Adipose tissue (tissue), 3 donors: ENCODE data around the gene TRPM5. TPM values are rescaled to one million over a fixed set of nuclear protein-coding genes. Genes with fewer than 3 reads are reported as not detected.
A peak's percentile ranks its signal among the peaks of the same experiment; 100 is the strongest.

ENCODE experiments used
- H3K27ac ChIP-seq: one replicate; pipeline ENCODE4 v1.5.1; 2013; ENCODE audit warnings: low read depth, low read length
- WGBS, 3 donors: extraction: QIAGEN DNeasy Blood & Tissue Kit; methylation state at CpG; one replicate each; pipeline ENCODE4 v1.1.7; 2013; 5-methylcytosine and 5-hydroxymethylcytosine counted together
- polyA plus RNA-seq, 3 donors: library from polyadenylated mRNA; stranded (reverse); fragments of 200-250 nt; gene quantifications; one replicate each; pipeline ENCODE4 v1.2.3, GENCODE V29; 2013
- donor health status: healthy with polysubstance abuse.
- donor health status: Bipolar disorder and iron deficiency.
- donor health status: healthy.

Gene TRPM5
- polyA plus RNA-seq, 3 donors, result 0.61 TPM; not detected in 2

DNA sequence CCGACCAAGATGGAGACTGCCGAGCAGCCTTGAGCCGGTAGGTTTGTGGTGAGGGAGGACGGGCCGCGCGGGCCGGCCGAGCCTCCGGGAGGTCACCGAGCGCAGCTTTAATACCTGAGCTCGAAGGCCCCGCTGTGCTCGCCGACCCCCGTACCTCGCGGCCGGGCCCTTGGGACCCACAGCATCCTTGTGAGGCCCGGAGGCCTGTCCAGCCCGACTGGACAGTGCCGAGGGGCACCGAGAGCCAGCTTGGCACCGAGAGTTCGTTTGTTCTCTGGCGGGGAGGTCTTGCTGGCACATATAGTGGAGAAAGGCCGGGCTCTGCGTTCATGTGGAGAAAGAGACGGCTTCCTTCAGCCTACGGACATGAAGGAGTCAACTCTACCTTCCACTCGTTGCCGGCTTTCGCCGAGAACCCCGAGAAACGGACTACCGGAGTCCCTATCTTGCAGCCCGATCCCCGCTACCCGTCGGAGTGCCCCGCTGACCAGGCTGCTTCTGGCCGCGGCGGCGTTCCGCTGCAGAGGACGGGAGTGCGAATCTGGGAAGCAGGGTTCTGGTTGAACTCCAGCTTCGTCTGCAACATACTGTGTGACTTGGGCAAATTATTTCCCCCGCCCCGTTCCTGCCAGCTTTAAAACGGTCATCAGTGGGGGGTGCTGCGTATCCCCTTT, 43.4 kb downstream of the TRPM5 start:
- peak overlapping the region; percentile 95 for H3K27ac ChIP-seq
- 0 to 1% (median 0%) methylated on average over 55 of the region's 55 CpGs for WGBS, 3 donors

DNA sequence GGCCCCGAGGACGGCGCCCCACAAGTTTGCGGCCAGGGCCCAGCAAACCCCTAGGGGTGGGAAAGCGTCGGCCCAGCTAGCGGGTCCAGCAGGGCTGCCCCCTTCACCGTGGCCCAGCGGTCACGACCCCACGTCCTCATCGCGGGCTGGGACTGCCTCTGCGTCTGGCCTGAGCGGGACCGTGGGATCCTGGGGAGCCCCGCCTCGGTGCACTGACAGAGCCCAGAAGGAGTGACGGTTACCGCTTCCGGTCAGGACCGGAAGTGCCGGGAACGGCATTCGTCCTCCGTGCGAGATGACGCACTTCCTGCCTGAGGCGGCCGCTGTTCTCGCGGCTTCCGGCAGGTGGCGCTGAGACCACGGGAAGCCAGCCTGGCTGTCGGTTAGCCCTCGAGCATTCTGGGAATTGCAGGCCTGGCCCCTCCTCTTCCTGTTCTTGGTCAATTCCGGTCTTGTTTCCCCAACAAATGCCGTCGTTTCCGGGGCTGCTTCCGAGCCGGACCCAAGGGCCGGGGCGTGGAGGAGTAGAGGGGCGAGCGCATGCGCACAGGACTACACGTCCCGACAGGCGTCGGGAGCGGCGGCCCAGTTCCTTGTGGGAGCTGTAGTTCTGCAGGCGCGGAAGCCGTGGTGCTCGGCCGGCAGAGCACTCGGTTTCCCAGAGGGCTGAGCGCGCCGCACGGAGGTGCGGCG, 44.1 kb downstream of the TRPM5 start, which contains the start of gene TSSC4:
TSS of gene TSSC4 (plus strand) at position 682 of the 693 bp plus-strand sequence. CDS start 1,884 bp downstream, outside the sequence.
- 0 to 1% (median 0%) methylated on average over 66 of the region's 66 CpGs for WGBS, 3 donors
- H3K27ac ChIP-seq, result peak within 1 kb of the TSS; percentile 96

DNA sequence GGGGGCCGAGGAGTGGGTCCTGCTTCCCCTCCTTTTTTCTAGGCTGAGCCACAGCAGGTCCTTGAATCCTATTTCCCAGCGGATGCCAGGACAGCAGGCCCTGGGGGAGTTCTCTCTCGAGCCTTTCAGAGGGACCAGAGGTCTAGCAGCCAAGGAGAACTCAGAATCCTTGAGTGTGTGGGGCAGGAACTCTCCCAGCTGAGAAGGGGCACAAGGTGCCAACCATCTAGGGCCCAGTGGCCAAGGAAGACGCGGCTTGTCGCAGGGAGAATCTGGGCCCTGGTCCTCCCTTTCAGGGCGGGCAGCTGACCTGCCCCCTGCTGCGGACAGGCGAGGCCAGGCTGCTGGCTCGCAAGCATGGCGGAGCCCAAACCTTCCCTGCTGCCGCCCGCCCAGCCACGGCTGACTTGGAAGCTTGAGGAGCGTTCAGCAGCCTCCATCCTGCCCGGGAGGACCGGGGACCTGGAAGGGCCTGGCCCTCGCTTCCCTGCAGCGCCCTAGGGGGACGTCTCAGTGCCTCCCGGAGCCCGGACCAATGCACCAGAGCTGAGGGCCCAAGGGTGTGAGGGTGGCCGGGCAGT, 44.7 kb downstream of the TRPM5 start:
- 5 to 15% (median 15%) methylated on average over 21 to 23 of the region's 23 CpGs for WGBS, 3 donors
- peak overlapping the region; percentile 96 for H3K27ac ChIP-seq

DNA sequence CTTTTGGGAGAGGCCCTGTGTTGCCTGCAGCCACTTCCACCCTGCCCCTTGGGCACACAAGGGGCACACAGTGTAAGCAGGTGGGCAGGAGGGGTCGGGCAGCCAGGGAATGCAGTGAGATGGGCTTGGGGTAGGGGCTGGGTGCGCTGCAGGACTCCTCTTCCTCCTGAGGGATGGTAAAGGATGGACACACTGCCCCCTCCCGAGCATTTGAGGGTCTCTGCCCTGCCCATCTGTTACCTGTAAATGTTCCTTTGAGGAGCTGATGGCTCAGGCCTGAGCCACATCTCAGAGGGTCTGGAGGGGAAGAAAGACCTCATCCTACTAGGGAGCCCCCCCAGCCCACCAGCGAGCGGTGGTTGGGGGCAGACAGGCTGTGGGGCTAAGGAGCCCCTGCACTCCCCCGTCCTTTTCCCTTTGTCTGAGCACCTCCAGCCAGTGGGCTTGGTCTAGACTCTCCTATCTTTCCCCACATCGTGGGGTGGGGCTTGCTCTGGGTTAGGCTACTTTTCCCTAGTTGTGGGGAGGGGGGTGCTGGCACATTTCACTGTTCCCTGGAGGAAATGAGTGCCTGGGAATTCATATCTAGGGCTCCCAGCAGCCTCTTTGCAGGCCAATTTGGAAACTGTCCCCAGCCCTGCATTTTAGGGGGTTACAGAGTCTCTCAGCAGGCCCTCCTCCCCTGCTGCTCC, 45.5 kb downstream of the TRPM5 start:
- 54 to 61% (median 60%) methylated on average over 6 to 7 of the region's 7 CpGs for WGBS, 3 donors

DNA sequence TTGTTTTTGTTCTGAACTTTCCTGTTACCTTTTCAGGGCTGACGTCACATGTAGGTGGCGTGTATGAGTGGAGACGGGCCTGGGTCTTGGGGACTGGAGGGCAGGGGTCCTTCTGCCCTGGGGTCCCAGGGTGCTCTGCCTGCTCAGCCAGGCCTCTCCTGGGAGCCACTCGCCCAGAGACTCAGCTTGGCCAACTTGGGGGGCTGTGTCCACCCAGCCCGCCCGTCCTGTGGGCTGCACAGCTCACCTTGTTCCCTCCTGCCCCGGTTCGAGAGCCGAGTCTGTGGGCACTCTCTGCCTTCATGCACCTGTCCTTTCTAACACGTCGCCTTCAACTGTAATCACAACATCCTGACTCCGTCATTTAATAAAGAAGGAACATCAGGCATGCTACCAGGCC, 47.3 kb downstream of the TRPM5 start:
- no peak overlapping the region for H3K27ac ChIP-seq
- 78 to 92% (median 91%) methylated on average over 12 of the region's 12 CpGs for WGBS, 3 donors

More for the DNA sequence above, 45.5 kb downstream of the TRPM5 start:
- H3K27ac ChIP-seq, result no peak overlapping the region

DNA sequence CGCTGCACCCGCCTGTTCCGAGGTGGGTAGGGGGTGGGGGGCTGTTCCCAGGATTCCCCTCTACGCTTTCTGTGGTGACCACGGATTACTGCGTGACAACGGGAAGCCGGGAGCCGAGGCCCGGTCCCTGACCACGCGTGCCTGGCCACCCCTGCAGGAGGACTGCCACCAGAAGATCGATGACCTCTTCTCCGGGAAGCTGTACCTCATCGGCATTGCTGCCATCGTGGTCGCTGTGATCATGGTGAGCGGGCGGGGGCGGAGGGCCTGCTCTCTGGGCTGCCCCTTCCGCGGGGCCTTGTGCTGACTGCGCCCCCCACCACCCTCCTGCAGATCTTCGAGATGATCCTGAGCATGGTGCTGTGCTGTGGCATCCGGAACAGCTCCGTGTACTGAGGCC, 47.8 kb downstream of the TRPM5 start:
- no peak overlapping the region for H3K27ac ChIP-seq
- 90 to 91% (median 91%) methylated on average over 25 to 26 of the region's 26 CpGs for WGBS, 3 donors

DNA sequence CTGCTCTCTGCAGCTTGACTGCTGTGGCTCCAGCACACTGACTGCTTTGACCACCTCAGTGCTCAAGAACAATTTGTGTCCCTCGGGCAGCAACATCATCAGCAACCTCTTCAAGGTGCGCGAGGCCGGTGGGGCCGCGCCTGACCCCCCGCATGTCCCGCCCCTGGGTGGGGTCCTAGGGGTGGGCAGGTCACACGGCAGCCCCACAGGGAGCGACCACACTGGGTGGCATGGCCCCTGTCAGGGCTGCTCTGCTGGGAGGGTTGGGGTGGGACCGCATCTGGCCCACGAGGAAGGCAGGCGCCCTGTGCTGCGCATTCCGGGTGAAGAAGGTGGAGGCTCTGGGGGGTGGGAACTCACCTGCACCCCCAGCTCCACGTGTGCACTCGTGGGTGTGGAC, 48.5 kb downstream of the TRPM5 start:
- no peak overlapping the region for H3K27ac ChIP-seq

DNA sequence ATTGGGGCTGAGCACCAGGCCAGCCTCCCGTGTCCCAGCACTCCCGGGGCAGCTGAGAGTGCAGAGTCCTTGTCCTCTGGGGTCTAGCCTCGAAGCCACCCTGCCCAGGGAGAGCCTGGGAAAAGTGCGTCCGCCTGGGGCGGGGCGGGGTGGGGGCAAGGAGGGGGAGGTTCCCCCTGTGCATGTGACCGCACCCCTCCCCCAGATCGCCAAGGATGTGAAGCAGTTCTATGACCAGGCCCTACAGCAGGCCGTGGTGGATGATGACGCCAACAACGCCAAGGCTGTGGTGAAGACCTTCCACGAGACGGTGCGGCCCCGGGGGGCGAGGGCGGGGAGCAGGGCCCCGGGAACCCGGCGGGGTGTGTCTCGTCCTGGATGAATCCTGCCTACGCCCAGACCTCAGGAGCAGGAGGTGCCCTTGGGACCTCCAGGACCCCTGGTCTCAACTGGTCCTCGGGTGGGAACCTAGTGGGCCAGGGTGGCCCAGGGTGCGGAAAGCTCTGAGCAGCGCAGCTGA, 49.0 kb downstream of the TRPM5 start:
- no peak overlapping the region for H3K27ac ChIP-seq

More for the DNA sequence above, 48.5 kb downstream of the TRPM5 start:
- 85 to 89% (median 86%) methylated on average over 17 of the region's 17 CpGs for WGBS, 3 donors

DNA sequence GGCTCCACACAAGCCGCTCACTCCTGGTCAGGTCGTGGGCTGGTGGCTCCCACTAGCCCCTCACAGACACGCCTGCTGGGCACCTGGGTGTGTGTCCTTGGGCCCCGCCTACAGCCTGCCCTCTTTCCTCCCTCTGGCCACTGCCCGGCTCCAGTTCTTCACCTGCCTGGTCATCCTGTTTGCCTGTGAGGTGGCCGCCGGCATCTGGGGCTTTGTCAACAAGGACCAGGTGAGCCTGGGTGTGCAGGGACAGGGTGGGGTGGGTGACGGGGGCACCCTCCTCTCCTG, 49.6 kb downstream of the TRPM5 start:
- WGBS, 3 donors, result 80 to 86% (median 83%) methylated on average over 8 of the region's 8 CpGs
- H3K27ac ChIP-seq, result no peak overlapping the region

More for the DNA sequence above, 49.0 kb downstream of the TRPM5 start:
- 83 to 90% (median 86%) methylated on average over 26 of the region's 26 CpGs for WGBS, 3 donors

Other genes with a start within 250 kb of the TRPM5 start
- under 1 TPM in 2 of 3 donors, not detected in 1; 0.19 to 0.63 TPM for gene ASCL2, start 173.9 kb downstream of the TRPM5 start, polyA plus RNA-seq
- 1 to 10 TPM in 1 of 3 donors, under 1 TPM in 2; 0.62 to 1.8 (median 0.79) TPM for gene C11orf21, start 142.6 kb downstream of the TRPM5 start, polyA plus RNA-seq
- gene TSPAN32, start 142.5 kb downstream of the TRPM5 start, polyA plus RNA-seq, result 1 to 10 TPM in 2 of 3 donors, under 1 TPM in 1; 0.75 to 1.9 (median 1.7) TPM
- 1,000 to 10,000 TPM in 1 of 3 donors, 100 to 1,000 TPM in 2; 296 to 1,314 (median 632) TPM for gene CD81, start 67.2 kb downstream of the TRPM5 start, polyA plus RNA-seq
- gene TSSC4, start 43.8 kb downstream of the TRPM5 start, polyA plus RNA-seq, result 10 to 100 TPM; 21.0 to 58.0 (median 49.8) TPM
- 10 to 100 TPM in 1 of 3 donors, 1 to 10 TPM in 2; 4.8 to 28.1 (median 9.6) TPM for gene KCNQ1, start 494 bp upstream of the TRPM5 start, polyA plus RNA-seq